PFSK-1 (cell line): Measurements from ENCODE around the gene FGF11.

Experiments used
- POLR2AphosphoS5 ChIP-seq: IDR thresholded peaks from 2 replicates; pipeline ENCODE4 v1.6.1; 2012; ENCODE audit warnings: low read depth, mild to moderate bottlenecking, control low read depth, low read length, moderate library complexity
- REST ChIP-seq, 2 experiments: IDR thresholded peaks; 2 replicates each; pipeline versions ENCODE4 v1.6.1 to v1.8.0; 2011 to 2012; ENCODE audit warnings: low read depth in 2 of 2, low read length in 2 of 2, control low read depth in 1 of 2, inconsistent platforms in 1 of 2, mild to moderate bottlenecking in 1 of 2, moderate library complexity in 1 of 2; ENCODE audit not compliant: insufficient read depth in 1 of 2
- TAF1 ChIP-seq: IDR thresholded peaks from 2 replicates; pipeline ENCODE4 v1.6.1; 2012; ENCODE audit warnings: low read length, control low read depth, borderline replicate concordance; ENCODE audit not compliant: insufficient read depth

- TF ChIP-seq REST (IDR thresholded peaks at IDR 0.05; ENCODE audit: insufficient read depth in 1 of 2, low read depth in 2 of 2, low read length in 2 of 2) (no peak), TAF1 (no peak), POLR2AphosphoS5 (no peak)
These were observed 31.0 kb upstream of the FGF11 start for GRCh38 chr17:7408252-7408727.
